Activated naive CD4-positive, alpha-beta T cell treated with anti-CD3 and anti-CD28 coated beads, Interleukin-2, amount 50 U/mL, for 72 hours (primary cell): ENCODE results near the gene SLC66A2. TPM values are rescaled to one million over a fixed set of nuclear protein-coding genes. Genes with fewer than 3 reads are reported as not detected.

Experiments
- ATAC-seq, 2 donors: fragments of 150-1000 bp; cut with Tn5 transposase; 2 replicates each; pipeline ENCODE4 v1.10.0; 2021; ENCODE audit warnings: mild to moderate bottlenecking in 2 of 2, moderate library complexity in 2 of 2
- DNase-seq, 2 donors: peaks; one replicate each; pipeline ENCODE4 v3.0.0; 2021 to 2022; ENCODE audit warnings: low spot score in 2 of 2
- H3K27ac Mint-ChIP-seq, 2 donors: one replicate each; pipeline ENCODE4 v1.8.0; 2022; ENCODE audit warnings: mild to moderate bottlenecking in 2 of 2, mixed read lengths in 2 of 2
- H3K36me3 Mint-ChIP-seq, 2 donors: one replicate each; pipeline ENCODE4 v1.8.0; 2022; ENCODE audit warnings: mixed read lengths in 2 of 2
- H3K9me3 Mint-ChIP-seq, 2 donors: one replicate each; pipeline ENCODE4 v1.8.0; 2022; ENCODE audit warnings: mixed read lengths in 2 of 2
- total RNA-seq, 2 donors: library from RNA; stranded (reverse); gene quantifications; one replicate each; pipeline ENCODE4 v1.2.3, GENCODE V29; 2022

Gene SLC66A2
- total RNA-seq, 2 donors from 2014 or later = 15.6 to 40.0 TPM

GRCh38 chr18:79910563-79911343 lies 40.7 kb downstream of the SLC66A2 start:
- ATAC-seq (no peak), DNase-seq (no peak)
- Mint-ChIP-seq H3K36me3 (peaks cover 6 to 30% of the 10 kb centered on the region in 2 donors), H3K27ac (peak overlapping the region; percentile 25 to 47), H3K9me3 (no peaks in the 10 kb centered on the region)

GRCh38 chr18:79906706-79907105 lies 44.7 kb downstream of the SLC66A2 start:
- Mint-ChIP-seq H3K36me3 (peaks cover 6 to 12% of the 10 kb centered on the region in 2 donors), H3K9me3 (no peaks in the 10 kb centered on the region), H3K27ac (no peak overlapping the region)
- DNase-seq (no peak), ATAC-seq (no peak)

GRCh38 chr18:79905993-79906392 lies 45.5 kb downstream of the SLC66A2 start:
- Mint-ChIP-seq H3K9me3 (no peaks in the 10 kb centered on the region), H3K36me3 (peaks cover 6 to 12% of the 10 kb centered on the region in 2 donors), H3K27ac (peak overlapping the region in 1 of 2 donors; percentile 55)
- peak in 1 of 2 donors; percentile 3 for ATAC-seq
- no peak for DNase-seq

- peaks cover 2 to 12% of the 10 kb centered on the region in 2 donors for H3K36me3 Mint-ChIP-seq
- H3K27ac Mint-ChIP-seq = peak overlapping the region in 1 of 2 donors; percentile 55
- DNase-seq (peak in 1 of 2 donors; percentile 33), ATAC-seq (peak in 1 of 2 donors; percentile 41)
- H3K9me3 Mint-ChIP-seq = no peaks in the 10 kb centered on the region
Measured at GRCh38 chr18:79905389-79905911, 46.0 kb downstream of the SLC66A2 start.

- no peak for ATAC-seq
- peak in 1 of 2 donors; percentile 39 for DNase-seq
- Mint-ChIP-seq H3K36me3 (peaks cover 6 to 12% of the 10 kb centered on the region in 2 donors), H3K27ac (no peak overlapping the region), H3K9me3 (no peaks in the 10 kb centered on the region)
Measured at GRCh38 chr18:79904357-79905147, 46.9 kb downstream of the SLC66A2 start.

GRCh38 chr18:79903787-79904356 lies 47.6 kb downstream of the SLC66A2 start:
- no peak for ATAC-seq
- peak in 1 of 2 donors; percentile 39 for DNase-seq
- H3K27ac Mint-ChIP-seq = no peak overlapping the region
- H3K36me3 Mint-ChIP-seq = peaks cover 6 to 8% of the 10 kb centered on the region in 2 donors
- no peaks in the 10 kb centered on the region for H3K9me3 Mint-ChIP-seq

GRCh38 chr18:79903071-79903635 lies 48.3 kb downstream of the SLC66A2 start:
- peak in 1 of 2 donors; percentile 28 for DNase-seq
- Mint-ChIP-seq H3K27ac (no peak overlapping the region), H3K36me3 (peaks cover 6% of the 10 kb centered on the region in 2 donors), H3K9me3 (no peaks in the 10 kb centered on the region)
- no peak for ATAC-seq

GRCh38 chr18:79902640-79903039 lies 48.8 kb downstream of the SLC66A2 start:
- ATAC-seq (no peak), DNase-seq (peak in 1 of 2 donors; percentile 45)
- no peak overlapping the region for H3K27ac Mint-ChIP-seq
- H3K9me3 Mint-ChIP-seq = peaks cover 4% of the 10 kb centered on the region in 2 donors
- H3K36me3 Mint-ChIP-seq = peaks cover 10 to 11% of the 10 kb centered on the region in 2 donors

GRCh38 chr18:79902075-79902474 lies 49.4 kb downstream of the SLC66A2 start:
- DNase-seq = peak in 1 of 2 donors; percentile 43
- ATAC-seq = no peak
- H3K9me3 Mint-ChIP-seq = peaks cover 9% of the 10 kb centered on the region in 2 donors
- peaks cover 16% of the 10 kb centered on the region in 2 donors for H3K36me3 Mint-ChIP-seq
- H3K27ac Mint-ChIP-seq = peak overlapping the region in 1 of 2 donors; percentile 85

GRCh38 chr18:79901665-79902064 lies 49.8 kb downstream of the SLC66A2 start:
- DNase-seq (peak in 1 of 2 donors; percentile 46), ATAC-seq (no peak)
- peaks cover 12% of the 10 kb centered on the region in 2 donors for H3K9me3 Mint-ChIP-seq

GRCh38 chr18:79900610-79901570 lies 50.6 kb downstream of the SLC66A2 start:
- no peak for ATAC-seq
- peak in 1 of 2 donors; percentile 50 for DNase-seq
- Mint-ChIP-seq H3K27ac (no peak overlapping the region), H3K36me3 (peaks cover 19 to 22% of the 10 kb centered on the region in 2 donors), H3K9me3 (peaks cover 12% of the 10 kb centered on the region in 2 donors)

More at GRCh38 chr18:79901665-79902064, 49.8 kb downstream of the SLC66A2 start:
- Mint-ChIP-seq H3K36me3 (peaks cover 19 to 20% of the 10 kb centered on the region in 2 donors), H3K27ac (peak overlapping the region in 1 of 2 donors; percentile 85)

- H3K27ac Mint-ChIP-seq = no peak overlapping the region
- peak in 1 of 2 donors; percentile 49 for DNase-seq
- H3K36me3 Mint-ChIP-seq = peaks cover 19 to 27% of the 10 kb centered on the region in 2 donors
- H3K9me3 Mint-ChIP-seq = peaks cover 21 to 22% of the 10 kb centered on the region in 2 donors
- no peak for ATAC-seq
Measured at GRCh38 chr18:79899609-79900445, 51.6 kb downstream of the SLC66A2 start.

GRCh38 chr18:79898952-79899608 lies 52.4 kb downstream of the SLC66A2 start:
- DNase-seq (peak in 1 of 2 donors; percentile 52), ATAC-seq (no peak)
- H3K27ac Mint-ChIP-seq = no peak overlapping the region
- H3K36me3 Mint-ChIP-seq = peaks cover 19 to 27% of the 10 kb centered on the region in 2 donors
- peaks cover 25 to 26% of the 10 kb centered on the region in 2 donors for H3K9me3 Mint-ChIP-seq
